Activated naive CD4-positive, alpha-beta T cell treated with anti-CD3 and anti-CD28 coated beads, Interleukin-2, amount 10 ng/mL, durations not matched to agents 7 days and 5 days (primary cell): ENCODE results near the gene STX10.
"Not testable (repeated sequence)": the region's sequence is repeated elsewhere in the genome, so short reads cannot be mapped to it uniquely, and the experiment has no call there.

Experiments
- CTCF ChIA-PET: fragments of 350-600 bp; sonication (Branson Sonifier 250); formaldehyde crosslinking; loops from one replicate; lab custom pipeline; 2021; ENCODE audit warnings: antibody characterized with exemption; lab: Charles Lee
- DNase-seq: peaks from one replicate; pipeline ENCODE4 v3.0.0-alpha.2; 2020
- H3K27ac Mint-ChIP-seq: one replicate; pipeline ENCODE4 v1.8.0; 2021; ENCODE audit warnings: mild to moderate bottlenecking, moderate library complexity, mixed read lengths
- H3K27me3 Mint-ChIP-seq: one replicate; pipeline ENCODE4 v1.8.0; 2021; ENCODE audit warnings: mild to moderate bottlenecking, mixed read lengths
- H3K36me3 Mint-ChIP-seq: one replicate; pipeline ENCODE4 v1.8.0; 2021; ENCODE audit warnings: mixed read lengths
- H3K4me1 Mint-ChIP-seq: one replicate; pipeline ENCODE4 v1.8.0; 2021; ENCODE audit warnings: mixed read lengths
- H3K4me3 Mint-ChIP-seq: one replicate; pipeline ENCODE4 v1.8.0; 2021; ENCODE audit warnings: mild to moderate bottlenecking, moderate library complexity, mixed read lengths
- H3K9me3 Mint-ChIP-seq: one replicate; pipeline ENCODE4 v1.8.0; 2021; ENCODE audit warnings: mixed read lengths

STX10 gene

GRCh38 chr19:13173139-13173737 is 23.1 kb upstream of the STX10 start:
- Mint-ChIP-seq H3K4me3 (peak overlapping the region; percentile 74), H3K36me3 (peaks cover 6% of the 10 kb centered on the region), H3K27ac (peak overlapping the region; percentile 89), H3K27me3 (no peaks in the 10 kb centered on the region), H3K9me3 (no peaks in the 10 kb centered on the region), H3K4me1 (peaks cover 60% of the 10 kb centered on the region)
- no peak for DNase-seq
- CTCF ChIA-PET = interaction anchor here (1.2 kb wide), 1 partner anchor 9 kb away, joined by 4 read pairs; no protein-coding TSS in a partner anchor

- Mint-ChIP-seq H3K36me3 (peaks cover 9% of the 10 kb centered on the region), H3K27me3 (no peaks in the 10 kb centered on the region), H3K4me1 (peaks cover 63% of the 10 kb centered on the region), H3K27ac (peak overlapping the region; percentile 89), H3K9me3 (peaks cover 2% of the 10 kb centered on the region), H3K4me3 (peak overlapping the region; percentile 74)
- CTCF ChIA-PET = interaction anchor here (1.2 kb wide), 1 partner anchor 9 kb away, joined by 4 read pairs; no protein-coding TSS in a partner anchor
- DNase-seq = peak; percentile 67
Observed at GRCh38 chr19:13172346-13173138, 22.4 kb upstream of the STX10 start.

GRCh38 chr19:13171146-13171545 is 21.0 kb upstream of the STX10 start:
- Mint-ChIP-seq H3K27me3 (no peaks in the 10 kb centered on the region), H3K4me3 (no peak overlapping the region), H3K36me3 (peaks cover 12% of the 10 kb centered on the region), H3K4me1 (peaks cover 76% of the 10 kb centered on the region), H3K9me3 (peaks cover 2% of the 10 kb centered on the region), H3K27ac (peak overlapping the region; percentile 89)
- CTCF ChIA-PET = interaction anchor here (1.5 kb wide), 1 partner anchor 24 kb away, joined by 14 read pairs; no protein-coding TSS in a partner anchor
- no peak for DNase-seq

- Mint-ChIP-seq H3K9me3 (peaks cover 2% of the 10 kb centered on the region), H3K4me3 (peak overlapping the region; percentile 89), H3K27ac (peak overlapping the region; percentile 100), H3K4me1 (peaks cover 89% of the 10 kb centered on the region), H3K27me3 (no peaks in the 10 kb centered on the region), H3K36me3 (peaks cover 12% of the 10 kb centered on the region)
- CTCF ChIA-PET = interaction anchor here (1.4 to 1.5 kb wide), 3 partner anchors 15 to 26 kb away, joined by 5 to 14 read pairs (median 6); partner anchors contain the start of genes IER2 and STX10
- DNase-seq = no peak
Observed at GRCh38 chr19:13169769-13170168, 19.6 kb upstream of the STX10 start.

- H3K27ac Mint-ChIP-seq = peak overlapping the region; percentile 100
- H3K4me3 Mint-ChIP-seq, H3K27me3 Mint-ChIP-seq, H3K9me3 Mint-ChIP-seq, DNase-seq, CTCF ChIA-PET: not testable (repeated sequence)
- H3K36me3 Mint-ChIP-seq = peaks cover 11% of the 10 kb centered on the region
- peaks cover 89% of the 10 kb centered on the region for H3K4me1 Mint-ChIP-seq
Observed at GRCh38 chr19:13166151-13166550, 16.0 kb upstream of the STX10 start.

GRCh38 chr19:13165162-13165997 is 15.2 kb upstream of the STX10 start:
- CTCF ChIA-PET = interaction anchor here (1.0 to 1.6 kb wide), 4 partner anchors 10 to 48 kb away, joined by 3 to 4 read pairs (median 4); partner anchors contain the start of gene NACC1
- Mint-ChIP-seq H3K4me1 (peaks cover 87% of the 10 kb centered on the region), H3K27ac (peak overlapping the region; percentile 100), H3K9me3 (peaks cover 2% of the 10 kb centered on the region), H3K27me3 (no peaks in the 10 kb centered on the region), H3K36me3 (peaks cover 10% of the 10 kb centered on the region), H3K4me3 (peak overlapping the region; percentile 91)
- DNase-seq = no peak

GRCh38 chr19:13164343-13165161 is 14.4 kb upstream of the STX10 start:
- Mint-ChIP-seq H3K36me3 (peaks cover 13% of the 10 kb centered on the region), H3K4me1 (peaks cover 85% of the 10 kb centered on the region), H3K4me3 (peak overlapping the region; percentile 91), H3K9me3 (peaks cover 2% of the 10 kb centered on the region), H3K27me3 (no peaks in the 10 kb centered on the region), H3K27ac (peak overlapping the region; percentile 100)
- CTCF ChIA-PET = interaction anchor here (1.0 to 1.7 kb wide), 8 partner anchors 9 to 48 kb away, joined by 3 to 6 read pairs (median 4); partner anchors contain the start of gene NACC1
- DNase-seq = peak; percentile 75

- CTCF ChIA-PET = interaction anchor here (0.9 to 1.7 kb wide), 7 partner anchors 9 to 60 kb away, joined by 3 to 6 read pairs (median 5); partner anchors contain the start of genes IER2 and STX10
- DNase-seq = peak; percentile 73
Observed at GRCh38 chr19:13163609-13164342, 13.6 kb upstream of the STX10 start.

GRCh38 chr19:13162724-13163608 is 12.8 kb upstream of the STX10 start:
- Mint-ChIP-seq H3K9me3 (peaks cover 2% of the 10 kb centered on the region), H3K4me3 (peak overlapping the region; percentile 91), H3K27me3 (no peaks in the 10 kb centered on the region), H3K27ac (peak overlapping the region; percentile 100), H3K4me1 (peaks cover 83% of the 10 kb centered on the region), H3K36me3 (peaks cover 15% of the 10 kb centered on the region)
- peak; percentile 96 for DNase-seq
- CTCF ChIA-PET = interaction anchor here (0.9 to 1.7 kb wide), 6 partner anchors 8 to 59 kb away, joined by 3 to 6 read pairs (median 6); partner anchors contain the start of genes IER2 and STX10

More at GRCh38 chr19:13163609-13164342, 13.6 kb upstream of the STX10 start:
- peak overlapping the region; percentile 91 for H3K4me3 Mint-ChIP-seq
- peak overlapping the region; percentile 100 for H3K27ac Mint-ChIP-seq
- H3K9me3 Mint-ChIP-seq = peaks cover 2% of the 10 kb centered on the region
- H3K36me3 Mint-ChIP-seq = peaks cover 13% of the 10 kb centered on the region
- no peaks in the 10 kb centered on the region for H3K27me3 Mint-ChIP-seq
- peaks cover 83% of the 10 kb centered on the region for H3K4me1 Mint-ChIP-seq

GRCh38 chr19:13160557-13160956 is 10.4 kb upstream of the STX10 start:
- CTCF ChIA-PET = no interaction called here
- peak overlapping the region; percentile 49 for H3K4me3 Mint-ChIP-seq
- DNase-seq = no peak
- peaks cover 81% of the 10 kb centered on the region for H3K4me1 Mint-ChIP-seq
- H3K27ac Mint-ChIP-seq = peak overlapping the region; percentile 37
- peaks cover 16% of the 10 kb centered on the region for H3K36me3 Mint-ChIP-seq
- no peaks in the 10 kb centered on the region for H3K27me3 Mint-ChIP-seq
- no peaks in the 10 kb centered on the region for H3K9me3 Mint-ChIP-seq

GRCh38 chr19:13159713-13160112 is 9.5 kb upstream of the STX10 start:
- DNase-seq = no peak
- Mint-ChIP-seq H3K27ac (peak overlapping the region; percentile 66), H3K27me3 (no peaks in the 10 kb centered on the region), H3K9me3 (no peaks in the 10 kb centered on the region), H3K4me3 (peak overlapping the region; percentile 30), H3K36me3 (peaks cover 22% of the 10 kb centered on the region), H3K4me1 (peaks cover 75% of the 10 kb centered on the region)
- CTCF ChIA-PET = no interaction called here
